ENCODE results near the gene OLR1. TPM values are rescaled to one million over a fixed set of nuclear protein-coding genes. Genes with fewer than 3 reads are reported as not detected.

OLR1 gene
- total RNA-seq, 1 experiment from 2014 or later = not detected

- no peaks in the 10 kb centered on the region for H3K27me3 ChIP-seq (replicated peaks; ENCODE audit: insufficient read depth, low read depth, low read length, poor library complexity)
- TF ChIP-seq EZH2 (IDR thresholded peaks at IDR 0.05; ENCODE audit: borderline replicate concordance, low read depth, low read length, poor library complexity, severe bottlenecking) = no peak
- TF ChIP-seq CTCF (conservative IDR thresholded peaks at IDR 0.05; ENCODE audit: low read depth, low read length) = no peak
- no peak within 1 kb of the TSS for H3K27ac ChIP-seq (ENCODE audit: low read depth, low read length, poor library complexity, severe bottlenecking)
- no peaks in the 10 kb centered on the region for H3K36me3 ChIP-seq (ENCODE audit: insufficient read depth, low read length, poor library complexity, severe bottlenecking)
- H3K9me3 ChIP-seq (ENCODE audit: low read depth, low read length, poor library complexity, severe bottlenecking) = no peaks in the 10 kb centered on the region
- POLR2A ChIA-PET (ENCODE audit: low non-redundant PET) = no interaction called here
- H3K4me3 ChIP-seq (ENCODE audit: low read depth, low read length, poor library complexity, severe bottlenecking) = no peak within 1 kb of the TSS
- H3K4me1 ChIP-seq (ENCODE audit: insufficient read depth, low read length, poor library complexity, severe bottlenecking) = peaks cover 5% of the 10 kb centered on the region
- no TSS peak for BruUV-seq (replicated peaks)
- peak; percentile 9 for DNase-seq (ENCODE audit: low spot score)
- intact Hi-C loops (cut with micrococcal nuclease; ENCODE audit: unreplicated experiment) = no loop called here
- CTCF ChIA-PET = no interaction called here
These were observed 41.9 kb downstream of the OLR1 start, which contains the start of gene CLEC7A for GRCh38 chr12:10130042-10130441. CLEC7A (minus strand) TSS chr12:10130199; CDS start chr12:10130082, 117 bp downstream.

DNA sequence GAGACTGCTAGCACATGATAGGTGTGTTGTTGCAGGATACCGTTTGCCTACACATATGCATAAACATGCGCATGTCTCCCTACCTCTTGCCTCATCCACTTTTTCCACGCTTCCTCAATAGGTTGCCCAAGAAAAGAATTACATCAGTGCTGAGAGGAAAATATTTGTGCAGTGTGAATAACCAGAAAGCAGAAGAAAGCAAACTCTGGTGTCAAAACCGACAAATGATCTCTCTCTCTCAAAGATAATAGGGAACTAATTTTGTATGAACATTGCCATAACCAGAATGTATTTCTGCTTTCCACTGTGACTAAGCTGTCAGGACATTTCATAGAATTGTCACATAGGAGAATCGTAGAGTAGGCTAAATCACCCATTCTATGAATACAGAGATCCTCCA lies 43.2 kb downstream of the OLR1 start:
- POLR2A ChIA-PET (ENCODE audit: low non-redundant PET) = no interaction called here
- CTCF ChIA-PET = interaction anchor here (0.7 kb wide), 1 partner anchor 25 kb away, joined by 4 read pairs; no protein-coding TSS in a partner anchor

DNA sequence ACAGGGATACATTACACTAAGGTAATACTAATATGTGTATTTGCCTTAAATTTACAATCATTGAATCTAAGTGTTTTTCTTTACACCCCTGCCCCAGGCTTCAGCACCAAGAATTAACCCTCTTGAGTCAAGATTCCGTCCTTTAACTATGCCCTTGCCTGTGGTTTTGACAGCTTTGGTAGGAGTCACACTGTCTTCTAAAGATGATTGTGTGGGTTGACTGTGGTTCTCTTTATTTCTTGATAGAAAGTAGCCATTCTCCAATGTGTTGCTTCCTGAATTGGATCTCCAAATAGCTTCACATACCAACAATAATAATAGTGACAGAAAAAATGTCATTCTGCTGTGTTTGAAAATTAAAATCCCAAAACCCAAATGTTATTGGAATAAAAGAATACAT lies 45.5 kb downstream of the OLR1 start:
- Histone ChIP-seq H3K36me3 (ENCODE audit: insufficient read depth, low read length, poor library complexity, severe bottlenecking) (no peaks in the 10 kb centered on the region), H3K4me1 (ENCODE audit: insufficient read depth, low read length, poor library complexity, severe bottlenecking) (peaks cover 5% of the 10 kb centered on the region), H3K27me3 (replicated peaks; ENCODE audit: insufficient read depth, low read depth, low read length, poor library complexity) (no peaks in the 10 kb centered on the region), H3K9me3 (ENCODE audit: low read depth, low read length, poor library complexity, severe bottlenecking) (no peaks in the 10 kb centered on the region), H3K4me3 (ENCODE audit: low read depth, low read length, poor library complexity, severe bottlenecking) (no peak overlapping the region), H3K27ac (ENCODE audit: low read depth, low read length, poor library complexity, severe bottlenecking) (no peak overlapping the region)
- TF ChIP-seq CTCF (conservative IDR thresholded peaks at IDR 0.05; ENCODE audit: low read depth, low read length) (no peak), EZH2 (IDR thresholded peaks at IDR 0.05; ENCODE audit: borderline replicate concordance, low read depth, low read length, poor library complexity, severe bottlenecking) (no peak)
- POLR2A ChIA-PET (ENCODE audit: low non-redundant PET) = no interaction called here
- CTCF ChIA-PET = no interaction called here
- DNase-seq (ENCODE audit: low spot score) = no peak
- intact Hi-C loops (cut with micrococcal nuclease; ENCODE audit: unreplicated experiment) = no loop called here
- no TSS peak for BruUV-seq (replicated peaks)

More for the DNA sequence above, 43.2 kb downstream of the OLR1 start:
- Histone ChIP-seq H3K27me3 (replicated peaks; ENCODE audit: insufficient read depth, low read depth, low read length, poor library complexity) (no peaks in the 10 kb centered on the region), H3K4me3 (ENCODE audit: low read depth, low read length, poor library complexity, severe bottlenecking) (no peak overlapping the region), H3K9me3 (ENCODE audit: low read depth, low read length, poor library complexity, severe bottlenecking) (no peaks in the 10 kb centered on the region), H3K27ac (ENCODE audit: low read depth, low read length, poor library complexity, severe bottlenecking) (no peak overlapping the region), H3K4me1 (ENCODE audit: insufficient read depth, low read length, poor library complexity, severe bottlenecking) (peaks cover 5% of the 10 kb centered on the region), H3K36me3 (ENCODE audit: insufficient read depth, low read length, poor library complexity, severe bottlenecking) (no peaks in the 10 kb centered on the region)
- no peak for TF ChIP-seq EZH2 (IDR thresholded peaks at IDR 0.05; ENCODE audit: borderline replicate concordance, low read depth, low read length, poor library complexity, severe bottlenecking)
- TF ChIP-seq CTCF (conservative IDR thresholded peaks at IDR 0.05; ENCODE audit: low read depth, low read length) = no peak
- intact Hi-C loops (cut with micrococcal nuclease; ENCODE audit: unreplicated experiment) = no loop called here
- no TSS peak for BruUV-seq (replicated peaks)
- no peak for DNase-seq (ENCODE audit: low spot score)
